ENCODE data around the gene OR11L1. TPM values are rescaled to one million over a fixed set of nuclear protein-coding genes. Genes with fewer than 3 reads are reported as not detected.

The OR11L1 gene
- total RNA-seq, 4 donors from 2014 or later, result not detected

- WGBS, 2 donors, result 68 to 73% methylated on average over 6 of the region's 6 CpGs
- no peaks in the 10 kb centered on the region for H3K36me3 ChIP-seq
- H3K4me3 ChIP-seq, result no peak within 1 kb of the TSS
- TF ChIP-seq, protein P1, sequence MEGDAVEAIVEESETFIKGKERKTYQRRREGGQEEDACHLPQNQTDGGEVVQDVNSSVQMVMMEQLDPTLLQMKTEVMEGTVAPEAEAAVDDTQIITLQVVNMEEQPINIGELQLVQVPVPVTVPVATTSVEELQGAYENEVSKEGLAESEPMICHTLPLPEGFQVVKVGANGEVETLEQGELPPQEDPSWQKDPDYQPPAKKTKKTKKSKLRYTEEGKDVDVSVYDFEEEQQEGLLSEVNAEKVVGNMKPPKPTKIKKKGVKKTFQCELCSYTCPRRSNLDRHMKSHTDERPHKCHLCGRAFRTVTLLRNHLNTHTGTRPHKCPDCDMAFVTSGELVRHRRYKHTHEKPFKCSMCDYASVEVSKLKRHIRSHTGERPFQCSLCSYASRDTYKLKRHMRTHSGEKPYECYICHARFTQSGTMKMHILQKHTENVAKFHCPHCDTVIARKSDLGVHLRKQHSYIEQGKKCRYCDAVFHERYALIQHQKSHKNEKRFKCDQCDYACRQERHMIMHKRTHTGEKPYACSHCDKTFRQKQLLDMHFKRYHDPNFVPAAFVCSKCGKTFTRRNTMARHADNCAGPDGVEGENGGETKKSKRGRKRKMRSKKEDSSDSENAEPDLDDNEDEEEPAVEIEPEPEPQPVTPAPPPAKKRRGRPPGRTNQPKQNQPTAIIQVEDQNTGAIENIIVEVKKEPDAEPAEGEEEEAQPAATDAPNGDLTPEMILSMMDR (IDR thresholded peaks at IDR 0.05), result no peak
- TF ChIP-seq POLR2A (IDR thresholded peaks at IDR 0.05) (no peak), EP300 (IDR thresholded peaks at IDR 0.05) (no peak)
- no peaks in the 10 kb centered on the region for H3K4me1 ChIP-seq
- no peak for DNase-seq (ENCODE audit: low spot score in 2 of 2)
- no peaks in the 10 kb centered on the region for H3K27me3 ChIP-seq
- H3K9me3 ChIP-seq, result no peaks in the 10 kb centered on the region
- no peak within 1 kb of the TSS for H3K27ac ChIP-seq
Observed at GRCh38 chr1:247824023-247824422, 17.7 kb downstream of the OR11L1 start, which contains the start of gene OR14A16. OR14A16 (minus strand) TSS chr1:247824119; CDS start chr1:247815729, 8,390 bp downstream.

DNA sequence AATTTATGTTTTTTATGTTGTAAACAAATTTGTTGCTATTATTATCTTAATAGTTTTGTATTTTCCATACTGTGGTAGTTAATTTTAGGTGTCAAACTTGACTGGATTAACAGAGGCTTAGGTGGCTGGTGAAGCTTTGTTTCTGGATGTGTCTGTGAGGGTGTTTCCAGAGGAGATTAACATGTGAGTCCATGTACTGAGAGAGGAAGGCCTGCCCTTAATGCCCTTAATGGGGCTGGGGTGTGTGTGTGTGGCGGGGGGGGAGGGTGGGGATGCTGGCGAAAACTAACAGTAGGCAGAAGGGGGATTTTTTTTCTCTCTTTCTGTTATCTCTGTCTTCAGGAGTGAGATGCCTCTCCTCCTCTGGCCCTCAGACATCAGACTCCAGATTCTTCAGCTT lies 19.6 kb downstream of the OR11L1 start:
- no peaks in the 10 kb centered on the region for H3K9me3 ChIP-seq
- DNase-seq (ENCODE audit: low spot score in 2 of 2), result no peak
- no peak overlapping the region for H3K27ac ChIP-seq
- H3K4me1 ChIP-seq, result no peaks in the 10 kb centered on the region
- H3K27me3 ChIP-seq, result no peaks in the 10 kb centered on the region
- TF ChIP-seq, protein P1 (IDR thresholded peaks at IDR 0.05), result no peak
- TF ChIP-seq POLR2A (IDR thresholded peaks at IDR 0.05), result no peak
- no peak for TF ChIP-seq EP300 (IDR thresholded peaks at IDR 0.05)
- H3K36me3 ChIP-seq, result no peaks in the 10 kb centered on the region
- 70 to 78% methylated on average over 2 of the region's 2 CpGs for WGBS, 2 donors
- H3K4me3 ChIP-seq, result no peak overlapping the region

- Histone ChIP-seq H3K9me3 (peaks cover 0 to 3% (median 0%) of the 10 kb centered on the region in 4 donors), H3K4me3 (no peak overlapping the region), H3K36me3 (no peaks in the 10 kb centered on the region), H3K27ac (no peak overlapping the region), H3K27me3 (no peaks in the 10 kb centered on the region), H3K4me1 (no peaks in the 10 kb centered on the region)
- no peak for TF ChIP-seq EP300 (IDR thresholded peaks at IDR 0.05)
- TF ChIP-seq, protein P1 (IDR thresholded peaks at IDR 0.05), result no peak
- no peak for TF ChIP-seq POLR2A (IDR thresholded peaks at IDR 0.05)
- no peak for DNase-seq (ENCODE audit: low spot score in 2 of 2)
- 62 to 63% methylated on average over 2 of the region's 2 CpGs for WGBS, 2 donors
Observed at GRCh38 chr1:247812637-247813036, 29.1 kb downstream of the OR11L1 start.

GRCh38 chr1:247797518-247797917 lies 44.2 kb downstream of the OR11L1 start:
- 41 to 42% methylated on average over 2 of the region's 2 CpGs for WGBS, 2 donors

More at GRCh38 chr1:247797518-247797917, 44.2 kb downstream of the OR11L1 start:
- no peak for TF ChIP-seq EP300 (IDR thresholded peaks at IDR 0.05)
- TF ChIP-seq POLR2A (IDR thresholded peaks at IDR 0.05), result no peak
- TF ChIP-seq, protein P1 (IDR thresholded peaks at IDR 0.05), result no peak
- Histone ChIP-seq H3K4me3 (no peak overlapping the region), H3K27ac (no peak overlapping the region), H3K4me1 (no peaks in the 10 kb centered on the region), H3K27me3 (no peaks in the 10 kb centered on the region), H3K9me3 (no peaks in the 10 kb centered on the region), H3K36me3 (no peaks in the 10 kb centered on the region)
- no peak for DNase-seq (ENCODE audit: low spot score in 2 of 2)

Other genes starting within 250 kb of the OR11L1 start
- not detected for gene OR2G3, start 236.3 kb downstream of the OR11L1 start, total RNA-seq
- not detected for gene OR13G1, start 162.2 kb downstream of the OR11L1 start, total RNA-seq
- gene OR6F1, start 125.2 kb downstream of the OR11L1 start, total RNA-seq, result not detected
- not detected for gene OR14K1, start 103.3 kb downstream of the OR11L1 start, total RNA-seq
- not detected for gene OR14A2, start 93.8 kb downstream of the OR11L1 start, total RNA-seq
- not detected for gene OR1C1, start 81.3 kb downstream of the OR11L1 start, total RNA-seq
- not detected for gene OR14A16, start 17.8 kb downstream of the OR11L1 start, total RNA-seq
- gene TRIM58, start 15.3 kb upstream of the OR11L1 start, total RNA-seq, result 10 to 100 TPM in 1 of 4 donors, 1 to 10 TPM in 3; 3.9 to 17.4 (median 6.9) TPM
- gene OR2W3, start 53.7 kb upstream of the OR11L1 start, total RNA-seq, result 1 to 10 TPM; 1.5 to 6.9 (median 2.3) TPM
- gene OR2T8, start 78.4 kb upstream of the OR11L1 start, total RNA-seq, result 1 to 10 TPM in 1 of 4 donors, not detected in 3; 1.0 TPM
- not detected for gene OR2AJ1, start 83.0 kb upstream of the OR11L1 start, total RNA-seq
- gene OR2L8, start 107.0 kb upstream of the OR11L1 start, total RNA-seq, result 1 to 10 TPM in 1 of 4 donors, under 1 TPM in 1, not detected in 2; 0.63 to 2.2 TPM
- not detected for gene OR2AK2, start 123.3 kb upstream of the OR11L1 start, total RNA-seq
- gene OR2L5, start 171.8 kb upstream of the OR11L1 start, total RNA-seq, result not detected
- under 1 TPM in 1 of 4 donors, not detected in 3; 0.60 TPM for gene OR2L2, start 188.2 kb upstream of the OR11L1 start, total RNA-seq
- gene OR2L3, start 204.9 kb upstream of the OR11L1 start, total RNA-seq, result 1 to 10 TPM in 1 of 4 donors, not detected in 3; 1.1 TPM

All from tibial nerve (tissue), 4 donors.